HepG2 (cell line): ENCODE results near the gene MYL12B. TPM values are rescaled to one million over a fixed set of nuclear protein-coding genes. Genes with fewer than 3 reads are reported as not detected.

Experiments used
- ATRX ChIP-seq: sonication (generic); formaldehyde crosslinking; IDR thresholded peaks from 2 replicates; pipeline ENCODE4 v1.4.0; 2020; ENCODE audit warnings: missing genetic modification reagents, borderline replicate concordance
- HNF4G ChIP-seq, 2 experiments: sonication (generic) in 1 of 2; formaldehyde crosslinking in 1 of 2; IDR thresholded peaks; 2 replicates each; pipeline versions ENCODE4 v1.4.0 to v1.6.1; 2011 to 2020; ENCODE audit warnings: borderline replicate concordance in 2 of 2, low read depth in 2 of 2, mild to moderate bottlenecking in 2 of 2, low read length in 1 of 2, missing genetic modification reagents in 1 of 2, moderate library complexity in 1 of 2
- KAT2B ChIP-seq: fragments of 150-350 bp; IDR thresholded peaks from 2 replicates; pipeline ENCODE4 v1.6.1; 2014; ENCODE audit warnings: low read depth, low read length, borderline replicate concordance
- KAT7 ChIP-seq: IDR thresholded peaks from 2 replicates; pipeline ENCODE4 v1.6.1; 2018; ENCODE audit warnings: borderline replicate concordance, missing compliant biosample characterization
- KDM6A ChIP-seq: IDR thresholded peaks from 2 replicates; pipeline ENCODE4 v1.6.1; 2016; ENCODE audit warnings: low read depth
- MED8 ChIP-seq: sonication (generic); formaldehyde crosslinking; IDR thresholded peaks from 2 replicates; pipeline ENCODE4 v1.8.1; 2023; ENCODE audit warnings: mild to moderate bottlenecking, missing genetic modification reagents; ENCODE audit not compliant: insufficient replicate concordance
- ZFP36L1 ChIP-seq: sonication (generic); formaldehyde crosslinking; IDR thresholded peaks from 2 replicates; pipeline ENCODE4 v1.8.0; 2022; ENCODE audit warnings: mild to moderate bottlenecking, missing genetic modification reagents, moderate library complexity
- ZKSCAN5 ChIP-seq: sonication (generic); formaldehyde crosslinking; IDR thresholded peaks from 2 replicates; pipeline ENCODE4 v1.5.1; 2020; ENCODE audit warnings: mild to moderate bottlenecking, missing genetic modification reagents
- ZNF678 ChIP-seq: sonication (generic); formaldehyde crosslinking; IDR thresholded peaks from 2 replicates; pipeline ENCODE4 v1.4.0; 2020; ENCODE audit warnings: mild to moderate bottlenecking, missing genetic modification reagents
- ZNF782 ChIP-seq: sonication (generic); formaldehyde crosslinking; IDR thresholded peaks from 2 replicates; pipeline ENCODE4 v1.4.0; 2020; ENCODE audit warnings: missing genetic modification reagents, mild to moderate bottlenecking, borderline replicate concordance
- polyA plus RNA-seq, 8 experiments: library from polyadenylated mRNA; depleted of rRNA in 3 of 8; stranded (reverse) in 7 of 8; unstranded in 1 of 8; fragments of >200 nt; fragmentation: Illumina TruSeq in 4 of 8; extraction: Trizol in 4 of 8; gene quantifications; 2 replicates each; pipeline versions ENCODE4 v1.2.1 to v1.2.3, GENCODE V29; 2011 to 2016; ENCODE audit warnings: low read depth in 4 of 8, missing spikeins in 1 of 8, mixed read lengths in 1 of 8; ENCODE audit not compliant: insufficient read depth in 1 of 8
- total RNA-seq, 5 experiments: library from RNA; depleted of rRNA; stranded (reverse); fragments of >200 nt; fragmentation: Illumina TruSeq; extraction: Trizol; gene quantifications; 2 replicates each; pipeline ENCODE4 v1.2.3, GENCODE V29; 2016; ENCODE audit warnings: low read depth in 1 of 5
- TF ChIP-seq, protein P1 (sequence below): IDR thresholded peaks from 2 replicates; pipeline ENCODE4 v1.6.1; 2016; ENCODE audit warnings: missing biosample characterization, missing genetic modification reagents, low read depth
- TF ChIP-seq, protein P2 (sequence below), 2 experiments: IDR thresholded peaks; 2 replicates each; pipeline ENCODE4 v1.6.1; 2011 to 2012; ENCODE audit warnings: low read length in 2 of 2, borderline replicate concordance in 1 of 2, low read depth in 1 of 2, mild to moderate bottlenecking in 1 of 2, moderate library complexity in 1 of 2
- TF ChIP-seq, protein P3 (sequence below): IDR thresholded peaks from 2 replicates; pipeline ENCODE4 v1.6.1; 2016; ENCODE audit warnings: missing compliant biosample characterization, missing genetic modification reagents, borderline replicate concordance
- TF ChIP-seq, protein P4 (sequence below): sonication (generic); formaldehyde crosslinking; IDR thresholded peaks from 2 replicates; pipeline ENCODE4 v1.4.0; 2020; ENCODE audit warnings: low read depth, missing genetic modification reagents
- TF ChIP-seq, protein P5 (sequence below): sonication (generic); formaldehyde crosslinking; IDR thresholded peaks from 2 replicates; pipeline ENCODE4 v1.4.0; 2020; ENCODE audit warnings: missing genetic modification reagents

The MYL12B gene
- total and polyA plus RNA-seq, 2 of the 13 experiments (the other 11 are each of a cell fraction or from before 2014, with no cell fraction given): 265 to 340 TPM

DNA sequence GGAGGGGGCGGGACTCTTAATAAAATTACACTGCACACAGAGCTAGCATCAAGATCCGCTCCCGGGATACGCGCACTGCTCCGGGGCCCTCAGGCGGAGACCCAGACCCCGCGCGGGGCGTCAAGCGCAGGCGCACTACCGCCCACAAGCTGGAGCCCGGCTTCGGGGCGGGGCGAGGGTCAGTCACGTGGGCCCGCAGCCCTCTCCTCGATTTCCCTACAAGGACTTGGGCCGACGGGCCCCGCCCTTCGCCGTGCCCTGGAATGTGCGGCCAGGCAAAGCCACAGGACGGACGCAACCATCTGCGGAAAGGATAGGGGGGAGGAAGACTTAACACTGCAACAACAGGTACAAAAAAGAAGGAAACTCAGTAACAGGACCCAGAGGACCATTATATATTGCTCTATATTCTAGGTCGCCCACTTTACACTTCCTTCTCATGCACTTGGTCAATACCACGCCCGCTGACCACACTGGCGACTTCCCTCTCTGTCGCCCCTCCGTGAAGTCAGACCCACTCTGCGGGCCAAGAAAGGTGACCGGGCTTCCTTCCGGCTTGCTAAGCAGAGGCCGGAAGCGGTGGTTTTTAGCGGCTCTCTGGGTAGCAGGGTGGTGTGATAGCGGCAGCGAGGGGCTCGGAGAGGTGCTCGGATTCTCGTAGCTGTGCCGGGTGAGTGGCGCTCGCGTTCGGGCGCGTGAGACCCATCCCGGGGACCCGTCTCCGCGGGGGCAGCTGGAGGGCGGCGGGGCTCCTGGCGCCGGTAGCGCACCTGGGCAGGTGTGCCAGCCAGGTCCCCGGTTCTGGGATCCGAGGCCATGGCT, 14.5 kb upstream of the MYL12B start, which contains the start of gene MYL12A (continued):
- TF ChIP-seq ZNF782 (no peak), HNF4G (IDR thresholded peaks at IDR 0.05; ENCODE audit: borderline replicate concordance, low read depth, low read length) (no peak), HNF4G (CRISPR knock-in tag; IDR thresholded peaks at IDR 0.05; ENCODE audit: borderline replicate concordance, low read depth) (0 out of 2 replicates have a peak, but pooled peaks have one; percentile 57), KAT2B (no peak), KAT7 (peak; percentile 50; the same call in 1 of the 2 replicates), ZNF678 (CRISPR knock-in tag) (no peak), KDM6A (CRISPR knock-in tag) (no peak), ZFP36L1 (CRISPR knock-in tag) (no peak; the same call in 1 of the 2 replicates), MED8 (CRISPR knock-in tag) (no peak), ATRX (no peak), ZKSCAN5 (no peak)
- TF ChIP-seq, protein P1, sequence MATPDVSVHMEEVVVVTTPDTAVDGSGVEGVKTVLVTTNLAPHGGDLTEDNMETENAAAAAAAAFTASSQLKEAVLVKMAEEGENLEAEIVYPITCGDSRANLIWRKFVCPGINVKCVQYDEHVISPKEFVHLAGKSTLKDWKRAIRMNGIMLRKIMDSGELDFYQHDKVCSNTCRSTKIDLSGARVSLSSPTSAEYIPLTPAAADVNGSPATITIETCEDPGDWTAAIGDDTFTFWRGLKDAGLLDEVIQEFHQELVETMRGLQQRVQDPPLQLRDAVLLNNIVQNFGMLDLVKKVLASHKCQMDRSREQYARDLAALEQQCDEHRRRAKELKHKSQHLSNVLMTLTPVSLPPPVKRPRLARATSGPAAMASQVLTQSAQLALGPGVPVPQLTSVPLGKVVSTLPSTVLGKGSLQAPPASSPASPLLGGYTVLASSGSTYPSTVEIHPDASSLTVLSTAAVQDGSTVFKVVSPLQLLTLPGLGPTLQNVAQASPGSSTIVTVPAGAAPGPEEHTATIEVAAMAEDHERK (CRISPR knock-in tag): no peak
- TF ChIP-seq, protein P2, sequence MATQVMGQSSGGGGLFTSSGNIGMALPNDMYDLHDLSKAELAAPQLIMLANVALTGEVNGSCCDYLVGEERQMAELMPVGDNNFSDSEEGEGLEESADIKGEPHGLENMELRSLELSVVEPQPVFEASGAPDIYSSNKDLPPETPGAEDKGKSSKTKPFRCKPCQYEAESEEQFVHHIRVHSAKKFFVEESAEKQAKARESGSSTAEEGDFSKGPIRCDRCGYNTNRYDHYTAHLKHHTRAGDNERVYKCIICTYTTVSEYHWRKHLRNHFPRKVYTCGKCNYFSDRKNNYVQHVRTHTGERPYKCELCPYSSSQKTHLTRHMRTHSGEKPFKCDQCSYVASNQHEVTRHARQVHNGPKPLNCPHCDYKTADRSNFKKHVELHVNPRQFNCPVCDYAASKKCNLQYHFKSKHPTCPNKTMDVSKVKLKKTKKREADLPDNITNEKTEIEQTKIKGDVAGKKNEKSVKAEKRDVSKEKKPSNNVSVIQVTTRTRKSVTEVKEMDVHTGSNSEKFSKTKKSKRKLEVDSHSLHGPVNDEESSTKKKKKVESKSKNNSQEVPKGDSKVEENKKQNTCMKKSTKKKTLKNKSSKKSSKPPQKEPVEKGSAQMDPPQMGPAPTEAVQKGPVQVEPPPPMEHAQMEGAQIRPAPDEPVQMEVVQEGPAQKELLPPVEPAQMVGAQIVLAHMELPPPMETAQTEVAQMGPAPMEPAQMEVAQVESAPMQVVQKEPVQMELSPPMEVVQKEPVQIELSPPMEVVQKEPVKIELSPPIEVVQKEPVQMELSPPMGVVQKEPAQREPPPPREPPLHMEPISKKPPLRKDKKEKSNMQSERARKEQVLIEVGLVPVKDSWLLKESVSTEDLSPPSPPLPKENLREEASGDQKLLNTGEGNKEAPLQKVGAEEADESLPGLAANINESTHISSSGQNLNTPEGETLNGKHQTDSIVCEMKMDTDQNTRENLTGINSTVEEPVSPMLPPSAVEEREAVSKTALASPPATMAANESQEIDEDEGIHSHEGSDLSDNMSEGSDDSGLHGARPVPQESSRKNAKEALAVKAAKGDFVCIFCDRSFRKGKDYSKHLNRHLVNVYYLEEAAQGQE (IDR thresholded peaks at IDR 0.05; ENCODE audit: borderline replicate concordance in 1 of 2, low read depth in 1 of 2, low read length in 2 of 2): peak in 1 of 2 experiments; percentile 69; a peak in 1 of 4 replicates
- TF ChIP-seq, protein P3, sequence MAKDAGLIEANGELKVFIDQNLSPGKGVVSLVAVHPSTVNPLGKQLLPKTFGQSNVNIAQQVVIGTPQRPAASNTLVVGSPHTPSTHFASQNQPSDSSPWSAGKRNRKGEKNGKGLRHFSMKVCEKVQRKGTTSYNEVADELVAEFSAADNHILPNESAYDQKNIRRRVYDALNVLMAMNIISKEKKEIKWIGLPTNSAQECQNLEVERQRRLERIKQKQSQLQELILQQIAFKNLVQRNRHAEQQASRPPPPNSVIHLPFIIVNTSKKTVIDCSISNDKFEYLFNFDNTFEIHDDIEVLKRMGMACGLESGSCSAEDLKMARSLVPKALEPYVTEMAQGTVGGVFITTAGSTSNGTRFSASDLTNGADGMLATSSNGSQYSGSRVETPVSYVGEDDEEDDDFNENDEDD (CRISPR knock-in tag): peak; percentile 34; the same call in 1 of the 2 replicates
- TF ChIP-seq, protein P4, sequence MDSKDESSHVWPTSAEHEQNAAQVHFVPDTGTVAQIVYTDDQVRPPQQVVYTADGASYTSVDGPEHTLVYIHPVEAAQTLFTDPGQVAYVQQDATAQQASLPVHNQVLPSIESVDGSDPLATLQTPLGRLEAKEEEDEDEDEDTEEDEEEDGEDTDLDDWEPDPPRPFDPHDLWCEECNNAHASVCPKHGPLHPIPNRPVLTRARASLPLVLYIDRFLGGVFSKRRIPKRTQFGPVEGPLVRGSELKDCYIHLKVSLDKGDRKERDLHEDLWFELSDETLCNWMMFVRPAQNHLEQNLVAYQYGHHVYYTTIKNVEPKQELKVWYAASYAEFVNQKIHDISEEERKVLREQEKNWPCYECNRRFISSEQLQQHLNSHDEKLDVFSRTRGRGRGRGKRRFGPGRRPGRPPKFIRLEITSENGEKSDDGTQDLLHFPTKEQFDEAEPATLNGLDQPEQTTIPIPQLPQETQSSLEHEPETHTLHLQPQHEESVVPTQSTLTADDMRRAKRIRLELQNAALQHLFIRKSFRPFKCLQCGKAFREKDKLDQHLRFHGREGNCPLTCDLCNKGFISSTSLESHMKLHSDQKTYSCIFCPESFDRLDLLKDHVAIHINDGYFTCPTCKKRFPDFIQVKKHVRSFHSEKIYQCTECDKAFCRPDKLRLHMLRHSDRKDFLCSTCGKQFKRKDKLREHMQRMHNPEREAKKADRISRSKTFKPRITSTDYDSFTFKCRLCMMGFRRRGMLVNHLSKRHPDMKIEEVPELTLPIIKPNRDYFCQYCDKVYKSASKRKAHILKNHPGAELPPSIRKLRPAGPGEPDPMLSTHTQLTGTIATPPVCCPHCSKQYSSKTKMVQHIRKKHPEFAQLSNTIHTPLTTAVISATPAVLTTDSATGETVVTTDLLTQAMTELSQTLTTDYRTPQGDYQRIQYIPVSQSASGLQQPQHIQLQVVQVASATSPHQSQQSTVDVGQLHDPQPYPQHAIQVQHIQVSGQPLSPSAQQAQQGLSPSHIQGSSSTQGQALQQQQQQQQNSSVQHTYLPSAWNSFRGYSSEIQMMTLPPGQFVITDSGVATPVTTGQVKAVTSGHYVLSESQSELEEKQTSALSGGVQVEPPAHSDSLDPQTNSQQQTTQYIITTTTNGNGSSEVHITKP (CRISPR knock-in tag): peak; percentile 100
- TF ChIP-seq, protein P5, sequence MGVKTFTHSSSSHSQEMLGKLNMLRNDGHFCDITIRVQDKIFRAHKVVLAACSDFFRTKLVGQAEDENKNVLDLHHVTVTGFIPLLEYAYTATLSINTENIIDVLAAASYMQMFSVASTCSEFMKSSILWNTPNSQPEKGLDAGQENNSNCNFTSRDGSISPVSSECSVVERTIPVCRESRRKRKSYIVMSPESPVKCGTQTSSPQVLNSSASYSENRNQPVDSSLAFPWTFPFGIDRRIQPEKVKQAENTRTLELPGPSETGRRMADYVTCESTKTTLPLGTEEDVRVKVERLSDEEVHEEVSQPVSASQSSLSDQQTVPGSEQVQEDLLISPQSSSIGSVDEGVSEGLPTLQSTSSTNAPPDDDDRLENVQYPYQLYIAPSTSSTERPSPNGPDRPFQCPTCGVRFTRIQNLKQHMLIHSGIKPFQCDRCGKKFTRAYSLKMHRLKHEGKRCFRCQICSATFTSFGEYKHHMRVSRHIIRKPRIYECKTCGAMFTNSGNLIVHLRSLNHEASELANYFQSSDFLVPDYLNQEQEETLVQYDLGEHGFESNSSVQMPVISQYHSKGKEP: peak; percentile 69; the same call in 1 of the 2 replicates
